ENCODE data around the gene ASPSCR1. TPM values are rescaled to one million over a fixed set of nuclear protein-coding genes. Genes with fewer than 3 reads are reported as not detected.
A peak's percentile ranks its signal among the peaks of the same experiment; 100 is the strongest.

The ASPSCR1 gene
- total and polyA plus RNA-seq, 2 of the 4 experiments (the other 2 are of a cell fraction), result 7.2 to 17.2 TPM

- peaks cover 11% of the 10 kb centered on the region for H3K4me1 ChIP-seq (ENCODE audit: control insufficient read depth, insufficient read depth, low read length)
- H2BK5ac ChIP-seq (ENCODE audit: low read depth, low read length, poor library complexity, severe bottlenecking), result no peak overlapping the region
- peaks cover 7 to 12% of the 10 kb centered on the region in 2 experiments for H3K79me1 ChIP-seq (ENCODE audit: low read depth in 1 of 2, low read length in 2 of 2)
- no peak overlapping the region for H4K8ac ChIP-seq (ENCODE audit: low read depth in 2 of 2, low read length in 2 of 2)
- peak overlapping the region; percentile 94 for H3K4me2 ChIP-seq (ENCODE audit: low read depth, low read length)
- 96% methylated on average over 6 of the region's 20 CpGs; no CpG with 5 or more reads in 1 of the 2 experiments for WGBS, 2 experiments (ENCODE audit: extremely low coverage in 2 of 2, insufficient read length in 1 of 2)
- ChIA-PET POLR2A (ENCODE audit: unreplicated experiment) (no interaction called here), CTCF (interaction anchor here (1.7 kb wide), 1 partner anchor 16 kb away, joined by 5 read pairs; no protein-coding TSS in a partner anchor)
- peak overlapping the region; percentile 61 for H2AK9ac ChIP-seq (replicated peaks; ENCODE audit: low read depth, low read length, poor library complexity)
- H3K27me3 ChIP-seq (ENCODE audit: control insufficient read depth, insufficient read depth, low read length), result no peaks in the 10 kb centered on the region
- no peak overlapping the region for H3K14ac ChIP-seq (replicated peaks; ENCODE audit: low read depth, low read length)
- intact Hi-C loops (cut with micrococcal nuclease) (loop anchor here (2.0 to 10.0 kb wide), 2 partner anchors 63 to 289 kb away; partner anchors contain the start of gene FASN), dilution Hi-C loops (cut with HindIII; ENCODE audit: low sequenced_read_pairs, unreplicated experiment) (no loop called here), in situ Hi-C loops (cut with MboI; ENCODE audit: low sequenced_read_pairs) (no loop called here)
- no peaks in the 10 kb centered on the region for H3K9me3 ChIP-seq (ENCODE audit: control insufficient read depth, insufficient read depth, low read length)
- no peak overlapping the region; the same call in 1 of the 2 replicates for H3K4me3 ChIP-seq (ENCODE audit: insufficient read depth, low read depth, low read length)
- H3K23ac ChIP-seq (ENCODE audit: low read depth, low read length), result no peak overlapping the region
- H3K36me3 ChIP-seq (ENCODE audit: control insufficient read depth, insufficient read depth, low read length), result no peaks in the 10 kb centered on the region
- no peak overlapping the region for H4K5ac ChIP-seq (ENCODE audit: low read depth, low read length)
- H3K9ac ChIP-seq (ENCODE audit: low read depth, low read length), result peak overlapping the region; percentile 61
- no peak overlapping the region for H4K91ac ChIP-seq (ENCODE audit: insufficient read depth, low read depth, low read length)
- ATAC-seq (ENCODE audit: low read depth) (no peak), DNase-seq (no peak)
- H2BK120ac ChIP-seq (ENCODE audit: low read depth, low read length), result no peak overlapping the region
- no peak overlapping the region for H3K18ac ChIP-seq (ENCODE audit: low read depth, low read length)
- BruUV-seq (replicated peaks), result TSS peak; percentile 57
- no peak overlapping the region for H2BK15ac ChIP-seq (ENCODE audit: low read depth, low read length)
- H3K9me1 ChIP-seq (ENCODE audit: insufficient read depth, low read length), result 0 out of 2 replicates have a peak, but pooled peaks cover 7% of the 10 kb centered on the region
- no peak overlapping the region for H2BK20ac ChIP-seq (ENCODE audit: low read depth, low read length)
- peaks cover 5% of the 10 kb centered on the region for H4K20me1 ChIP-seq (ENCODE audit: insufficient read depth, low read length)
- H3K56ac ChIP-seq (ENCODE audit: extremely low read depth, insufficient read depth, low read length), result no peak overlapping the region
- H2AFZ ChIP-seq (replicated peaks; ENCODE audit: low read length, poor library complexity), result no peak overlapping the region
- no peak overlapping the region for H3K4ac ChIP-seq (ENCODE audit: low read depth, low read length)
- no peak for TF ChIP-seq SMC3 (IDR thresholded peaks at IDR 0.05; ENCODE audit: low read depth, low read length)
- TF ChIP-seq FOS (IDR thresholded peaks at IDR 0.05; ENCODE audit: low read depth, low read length), result no peak
- no peak for TF ChIP-seq RCOR1 (IDR thresholded peaks at IDR 0.05; ENCODE audit: insufficient replicate concordance, low read length)
- TF ChIP-seq USF2 (IDR thresholded peaks at IDR 0.05; ENCODE audit: low read depth, low read length), result no peak
- TF ChIP-seq, protein P1, sequence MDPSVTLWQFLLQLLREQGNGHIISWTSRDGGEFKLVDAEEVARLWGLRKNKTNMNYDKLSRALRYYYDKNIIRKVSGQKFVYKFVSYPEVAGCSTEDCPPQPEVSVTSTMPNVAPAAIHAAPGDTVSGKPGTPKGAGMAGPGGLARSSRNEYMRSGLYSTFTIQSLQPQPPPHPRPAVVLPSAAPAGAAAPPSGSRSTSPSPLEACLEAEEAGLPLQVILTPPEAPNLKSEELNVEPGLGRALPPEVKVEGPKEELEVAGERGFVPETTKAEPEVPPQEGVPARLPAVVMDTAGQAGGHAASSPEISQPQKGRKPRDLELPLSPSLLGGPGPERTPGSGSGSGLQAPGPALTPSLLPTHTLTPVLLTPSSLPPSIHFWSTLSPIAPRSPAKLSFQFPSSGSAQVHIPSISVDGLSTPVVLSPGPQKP (IDR thresholded peaks at IDR 0.05; ENCODE audit: borderline replicate concordance, low read depth, low read length), result no peak
- no peak for TF ChIP-seq CEBPB (IDR thresholded peaks at IDR 0.05; ENCODE audit: low read depth, low read length)
- TF ChIP-seq POLR2A (IDR thresholded peaks at IDR 0.05; ENCODE audit: low read depth, low read length), result no peak
- no peak for TF ChIP-seq MXI1 (IDR thresholded peaks at IDR 0.05; ENCODE audit: borderline replicate concordance, low read depth, low read length)
- TF ChIP-seq MAZ (IDR thresholded peaks at IDR 0.05; ENCODE audit: borderline replicate concordance, low read depth, low read length), result no peak
- no peak for TF ChIP-seq BHLHE40 (IDR thresholded peaks at IDR 0.05; ENCODE audit: low read depth, low read length)
- H2AK5ac ChIP-seq (ENCODE audit: low read depth, low read length), result no peak overlapping the region; the same call in 1 of the 2 replicates
- no peak overlapping the region for H3K27ac ChIP-seq (ENCODE audit: insufficient read depth, low read length)
Measured at GRCh38 chr17:82035956-82036633, 58.7 kb downstream of the ASPSCR1 start.
